ENCODE results near the gene SLC22A31.

The SLC22A31 gene

GRCh38 chr16:89179656-89180315 lies 20.6 kb downstream of the SLC22A31 start:
- no peak for DNase-seq

- DNase-seq: no peak
These were observed 21.2 kb downstream of the SLC22A31 start for GRCh38 chr16:89179148-89179484.

GRCh38 chr16:89178453-89179147 lies 21.7 kb downstream of the SLC22A31 start:
- no peak for DNase-seq

- DNase-seq: no peak
These were observed 22.8 kb downstream of the SLC22A31 start for GRCh38 chr16:89177501-89177900.

- no peak for DNase-seq
These were observed 23.6 kb downstream of the SLC22A31 start for GRCh38 chr16:89176717-89177116.

GRCh38 chr16:89176147-89176690 lies 24.1 kb downstream of the SLC22A31 start:
- no peak for DNase-seq

GRCh38 chr16:89175280-89176146 lies 24.8 kb downstream of the SLC22A31 start:
- no peak for DNase-seq

GRCh38 chr16:89174877-89175276 lies 25.5 kb downstream of the SLC22A31 start:
- DNase-seq: no peak

- no peak for DNase-seq
These were observed 26.1 kb downstream of the SLC22A31 start for GRCh38 chr16:89174055-89174827.

GRCh38 chr16:89173174-89173921 lies 27.0 kb downstream of the SLC22A31 start:
- no peak for DNase-seq

GRCh38 chr16:89172528-89173173 lies 27.7 kb downstream of the SLC22A31 start:
- DNase-seq: no peak

- no peak for DNase-seq
These were observed 28.2 kb downstream of the SLC22A31 start for GRCh38 chr16:89172171-89172527.

GRCh38 chr16:89171216-89172170 lies 28.8 kb downstream of the SLC22A31 start, which contains the start of gene CDH15:
CDH15 (plus strand) TSS chr16:89171748; CDS start chr16:89171832, 84 bp downstream.
- DNase-seq: peak in 50 of 51 donors; percentile 11 to 90 (median 71)

GRCh38 chr16:89170346-89171215 lies 29.8 kb downstream of the SLC22A31 start:
- DNase-seq: no peak

- no peak for DNase-seq
These were observed 30.6 kb downstream of the SLC22A31 start for GRCh38 chr16:89169778-89170177.

- no peak for DNase-seq
These were observed 31.8 kb downstream of the SLC22A31 start for GRCh38 chr16:89168381-89169189.

All from hypothalamus (tissue), 51 donors.